Endometrium (tissue), 2 donors: ENCODE measurements around the gene AATK.

Source experiments
- FAIRE-seq: peaks from 2 replicates; lab custom pipeline; 2012; peaks lifted over from hg19 to GRCh38; lab: Jason Lieb, UNC
- donor health status: control.
- donor health status: control.

The AATK gene

DNA sequence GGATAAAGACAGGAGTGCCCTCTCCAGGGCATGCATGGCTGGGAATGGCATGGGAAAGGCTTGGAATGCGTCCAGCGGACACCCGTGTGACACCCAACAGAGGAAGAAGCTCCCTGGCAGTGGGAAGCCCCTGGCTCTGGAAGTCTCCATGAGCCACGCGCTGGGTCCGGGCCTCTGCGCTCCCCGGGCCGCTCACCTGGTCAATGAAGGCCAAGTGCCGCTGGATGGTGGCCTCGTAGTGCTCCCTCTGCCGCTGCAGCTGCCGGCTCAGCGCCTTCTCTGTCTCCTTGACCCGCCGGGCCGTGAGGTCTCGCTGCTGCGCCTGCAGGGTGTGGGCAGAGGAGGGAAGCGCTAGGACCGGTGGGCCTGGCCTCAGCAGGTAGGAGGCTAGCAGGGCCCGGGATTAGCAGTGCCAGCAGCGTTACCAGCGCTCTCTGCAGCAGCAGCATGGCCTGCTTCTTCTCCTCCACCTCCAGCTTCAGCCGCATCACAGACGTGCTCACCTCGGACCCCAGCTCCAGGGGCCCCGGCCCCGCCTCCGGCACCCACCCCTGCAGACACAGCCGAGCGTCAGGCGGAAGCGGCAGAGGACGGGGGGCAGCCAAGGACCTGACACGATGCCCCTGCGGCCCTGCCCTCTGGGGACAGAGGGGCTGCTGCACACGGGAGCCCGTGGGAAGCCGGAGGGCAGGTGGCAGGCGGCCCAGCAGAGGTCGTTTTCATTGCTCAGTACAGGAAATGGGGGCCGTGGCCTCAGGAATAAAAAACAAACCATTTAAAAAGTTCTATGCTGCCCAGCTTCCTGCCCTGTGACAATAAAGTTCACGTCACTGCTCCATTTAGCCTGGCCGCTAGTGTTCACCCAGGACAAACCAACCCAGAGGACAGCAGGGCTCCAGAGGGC lies 30.7 kb upstream of the AATK start:
- no peak for FAIRE-seq

- no peak for FAIRE-seq
These were observed 30.0 kb upstream of the AATK start for GRCh38 chr17:81195941-81196495.

- FAIRE-seq, result no peak
These were observed 29.2 kb upstream of the AATK start for GRCh38 chr17:81194941-81195901.

GRCh38 chr17:81194225-81194760 lies 28.3 kb upstream of the AATK start:
- no peak for FAIRE-seq

DNA sequence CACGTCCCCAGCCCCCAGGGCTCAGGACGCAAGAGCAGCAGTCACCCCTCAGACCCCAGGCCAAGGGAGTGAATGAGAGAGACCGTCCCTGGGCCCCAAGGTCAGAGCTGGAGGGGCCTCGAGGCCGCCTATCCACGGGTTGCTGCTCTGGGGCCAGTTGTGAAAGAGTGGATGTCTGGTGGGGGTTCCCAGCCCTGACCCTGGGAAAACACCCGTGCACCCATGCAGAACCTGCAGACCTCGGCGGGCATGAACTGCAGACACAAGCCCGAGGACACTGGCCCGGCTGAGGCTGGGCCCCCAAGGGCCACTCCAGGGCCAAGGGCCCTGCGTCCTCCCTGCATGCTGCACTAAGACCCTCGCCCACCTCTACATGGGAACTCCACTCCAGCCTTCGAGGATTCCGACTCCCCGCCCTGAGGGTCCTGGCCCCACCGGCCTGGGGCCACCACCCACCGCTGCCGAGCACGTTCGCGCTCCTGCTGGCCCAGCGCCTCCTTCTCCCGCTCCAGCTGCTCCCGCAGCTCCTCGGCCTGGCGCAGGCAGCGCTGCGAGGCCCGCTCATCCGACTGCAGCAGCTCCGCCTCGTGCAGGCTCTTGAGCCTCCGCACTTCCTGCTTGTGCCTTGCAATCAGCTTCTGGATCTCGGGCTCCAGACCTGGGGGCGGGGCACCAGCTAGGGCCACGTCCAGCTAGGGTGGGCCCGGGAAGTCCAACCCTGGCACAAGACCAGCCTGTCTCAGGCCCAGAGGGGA lies 27.6 kb upstream of the AATK start:
- no peak for FAIRE-seq

DNA sequence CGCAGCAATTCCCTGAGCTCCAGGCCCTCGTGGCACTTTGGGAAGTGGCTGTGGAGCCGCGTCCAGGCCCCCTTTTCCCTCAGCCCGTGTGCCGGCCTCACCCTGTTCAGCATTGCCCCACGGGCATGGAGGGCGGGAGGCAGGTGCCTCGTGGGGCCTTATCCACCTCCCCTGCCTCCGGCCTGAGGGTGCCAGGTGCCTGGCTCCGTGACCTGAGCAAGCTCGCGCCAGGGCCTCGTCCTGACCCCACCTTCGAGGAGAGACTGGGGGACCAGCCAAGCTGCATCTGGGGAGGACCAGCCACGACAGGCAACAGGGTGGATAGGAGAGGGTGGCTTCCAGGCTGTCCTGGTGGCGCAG lies 27.0 kb upstream of the AATK start:
- no peak for FAIRE-seq

GRCh38 chr17:81192386-81193050 lies 26.5 kb upstream of the AATK start:
- no peak for FAIRE-seq

- FAIRE-seq, result no peak
These were observed 25.6 kb upstream of the AATK start for GRCh38 chr17:81191646-81192045.

- no peak for FAIRE-seq
These were observed 25.1 kb upstream of the AATK start for GRCh38 chr17:81191116-81191515.

DNA sequence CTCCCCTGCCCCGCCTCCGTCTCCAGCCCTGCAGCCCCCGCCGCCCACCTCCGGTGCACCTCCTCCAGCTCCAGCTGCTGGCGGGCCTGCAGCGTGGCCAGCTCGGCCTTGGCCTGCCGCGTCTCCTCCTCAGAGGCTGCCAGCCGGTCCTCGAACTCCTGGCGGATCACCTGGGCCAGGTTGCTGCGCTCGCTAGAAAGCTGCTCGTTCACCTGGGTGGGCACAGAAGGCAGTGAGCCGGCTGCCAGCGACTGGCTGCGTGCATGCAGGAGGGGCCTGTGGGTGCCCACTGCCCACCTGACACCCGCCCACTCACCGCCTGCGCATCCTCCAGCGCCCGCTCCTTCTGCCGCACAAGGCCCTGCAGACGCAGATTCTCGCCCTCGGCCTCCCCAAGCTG lies 24.6 kb upstream of the AATK start:
- FAIRE-seq, result no peak

GRCh38 chr17:81189670-81190530 lies 23.9 kb upstream of the AATK start:
- no peak for FAIRE-seq

DNA sequence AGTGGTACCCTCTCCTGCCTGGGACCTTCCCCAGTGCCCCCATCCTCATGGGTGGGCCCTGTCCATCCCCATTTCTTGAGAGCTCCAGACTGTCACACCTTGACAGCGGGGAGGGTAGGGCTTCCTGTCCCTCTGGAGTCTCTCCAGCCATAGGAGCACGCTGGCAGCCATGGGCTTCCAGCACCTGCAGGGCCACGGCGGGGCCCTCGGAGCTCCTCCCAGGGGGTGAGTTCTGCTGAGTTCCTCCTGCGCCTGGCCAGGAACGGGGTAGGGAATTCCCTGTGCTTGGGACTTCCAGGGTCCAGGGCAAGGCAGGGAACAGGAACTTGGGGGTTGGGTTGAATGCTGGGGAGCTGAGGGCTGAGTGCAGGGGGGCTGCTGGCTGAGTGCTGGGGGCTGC lies 23.0 kb upstream of the AATK start:
- FAIRE-seq, result no peak

- no peak for FAIRE-seq
These were observed 22.4 kb upstream of the AATK start for GRCh38 chr17:81188491-81188840.

GRCh38 chr17:81187586-81188490 lies 21.8 kb upstream of the AATK start:
- no peak for FAIRE-seq

DNA sequence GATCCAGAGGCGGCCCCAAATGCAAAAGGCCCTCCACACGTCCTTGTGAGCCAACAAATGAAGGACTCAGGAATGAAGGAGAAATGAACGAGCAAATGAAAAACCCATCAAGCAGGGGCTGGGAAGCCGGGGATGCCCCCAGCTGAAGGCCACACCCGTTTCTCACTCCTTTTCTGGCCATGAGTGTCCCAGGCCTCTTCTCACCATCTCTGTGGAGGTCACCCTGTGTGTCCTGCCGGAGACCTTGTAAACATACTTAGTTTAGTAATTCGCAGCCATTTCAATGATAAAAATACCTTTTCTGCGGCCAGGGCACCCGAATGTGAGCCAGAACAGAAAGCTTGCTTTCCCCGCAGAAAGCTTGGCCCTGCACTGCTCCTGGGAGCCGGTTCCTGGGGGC lies 21.1 kb upstream of the AATK start:
- no peak for FAIRE-seq

- FAIRE-seq, result no peak
These were observed 20.2 kb upstream of the AATK start for GRCh38 chr17:81186203-81186602.

- no peak for FAIRE-seq
These were observed 18.5 kb upstream of the AATK start for GRCh38 chr17:81184555-81184954.

DNA sequence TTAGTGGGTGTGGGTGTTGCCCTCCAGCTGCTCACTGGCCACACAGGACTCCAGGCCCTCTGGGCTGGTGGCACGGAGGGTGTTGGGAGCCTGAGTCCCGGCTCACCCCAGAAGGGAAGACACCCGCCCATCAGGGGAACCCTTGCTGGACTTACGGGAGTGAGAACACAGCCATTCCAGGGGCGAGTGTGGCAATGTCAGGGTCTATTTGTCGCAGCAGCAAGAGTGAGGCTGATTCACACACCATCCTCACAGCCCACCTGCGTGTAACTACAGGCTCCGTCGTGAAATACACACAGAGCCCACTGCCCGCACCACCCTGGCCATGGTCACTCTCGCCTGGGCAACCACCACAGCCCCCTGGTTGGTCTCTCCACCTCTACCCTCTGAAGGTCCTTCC lies 17.8 kb upstream of the AATK start:
- no peak for FAIRE-seq

GRCh38 chr17:81183316-81183715 lies 17.3 kb upstream of the AATK start:
- no peak for FAIRE-seq
